Measurements from ENCODE around the gene CACNA2D3.

DNA sequence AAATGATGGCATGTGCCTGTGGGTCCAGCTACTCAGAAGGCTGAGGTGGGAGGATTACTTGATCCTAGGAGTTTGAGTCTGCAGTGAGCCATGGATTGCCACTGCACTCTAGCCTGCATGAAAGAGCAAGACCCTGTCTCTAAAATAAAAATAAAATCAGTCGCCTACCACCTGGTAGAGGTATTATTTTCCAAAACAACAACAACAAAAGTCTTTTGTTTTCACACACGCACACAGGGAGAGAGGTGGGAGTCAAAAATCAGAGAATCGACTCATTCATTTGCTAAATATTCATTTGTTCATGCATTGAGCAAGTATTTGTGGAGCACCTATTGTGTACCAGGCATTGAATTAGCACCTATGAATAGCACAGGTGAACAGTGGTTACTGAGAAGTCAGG, 587.4 kb downstream of the CACNA2D3 start:
- TF ChIP-seq, protein P1, sequence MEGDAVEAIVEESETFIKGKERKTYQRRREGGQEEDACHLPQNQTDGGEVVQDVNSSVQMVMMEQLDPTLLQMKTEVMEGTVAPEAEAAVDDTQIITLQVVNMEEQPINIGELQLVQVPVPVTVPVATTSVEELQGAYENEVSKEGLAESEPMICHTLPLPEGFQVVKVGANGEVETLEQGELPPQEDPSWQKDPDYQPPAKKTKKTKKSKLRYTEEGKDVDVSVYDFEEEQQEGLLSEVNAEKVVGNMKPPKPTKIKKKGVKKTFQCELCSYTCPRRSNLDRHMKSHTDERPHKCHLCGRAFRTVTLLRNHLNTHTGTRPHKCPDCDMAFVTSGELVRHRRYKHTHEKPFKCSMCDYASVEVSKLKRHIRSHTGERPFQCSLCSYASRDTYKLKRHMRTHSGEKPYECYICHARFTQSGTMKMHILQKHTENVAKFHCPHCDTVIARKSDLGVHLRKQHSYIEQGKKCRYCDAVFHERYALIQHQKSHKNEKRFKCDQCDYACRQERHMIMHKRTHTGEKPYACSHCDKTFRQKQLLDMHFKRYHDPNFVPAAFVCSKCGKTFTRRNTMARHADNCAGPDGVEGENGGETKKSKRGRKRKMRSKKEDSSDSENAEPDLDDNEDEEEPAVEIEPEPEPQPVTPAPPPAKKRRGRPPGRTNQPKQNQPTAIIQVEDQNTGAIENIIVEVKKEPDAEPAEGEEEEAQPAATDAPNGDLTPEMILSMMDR (conservative IDR thresholded peaks at IDR 0.05; ENCODE audit: low read depth, low read length) = no peak
- TF ChIP-seq EZH2phosphoT487 (IDR thresholded peaks at IDR 0.05; ENCODE audit: borderline replicate concordance, low read length) = no peak
- TF ChIP-seq EZH2 (IDR thresholded peaks at IDR 0.05; ENCODE audit: low read length, unreplicated experiment) = no peak
